H1 (cell line): Measurements from ENCODE around the gene TP53BP1. TPM values are rescaled to one million over a fixed set of nuclear protein-coding genes. Genes with fewer than 3 reads are reported as not detected.
A peak's percentile ranks its signal among the peaks of the same experiment; 100 is the strongest.

Experiments
- CTCF ChIA-PET: fragments of 300-600 bp; sonication (Branson Sonifier 250); formaldehyde crosslinking; loops from one replicate; lab custom pipeline; 2021; ENCODE audit not compliant: partially characterized antibody; lab: Charles Lee
- POLR2A ChIA-PET: fragments of 300-600 bp; sonication (Branson Sonifier 250); formaldehyde crosslinking; loops from one replicate; lab custom pipeline; 2021; ENCODE audit warnings: inconsistent platforms; ENCODE audit not compliant: partially characterized antibody; lab: Charles Lee
- DNase-seq, 2 experiments: peaks; one replicate each; pipeline versions ENCODE4 v3.0.0 to v3.0.0-alpha.2; 2010 to 2022; ENCODE audit warnings: low spot score in 2 of 2, low read depth in 1 of 2, mixed read lengths in 1 of 2
- FAIRE-seq: peaks from 2 replicates; lab custom pipeline; 2011; peaks lifted over from hg19 to GRCh38; lab: Jason Lieb, UNC
- H2AFZ ChIP-seq: 2 replicates; pipeline ENCODE4 v1.8.1; 2012; ENCODE audit warnings: low read length, inconsistent platforms
- H2AK5ac ChIP-seq: 2 replicates; pipeline ENCODE4 v1.6.1; 2013; ENCODE audit warnings: low read depth, low read length
- H2BK120ac ChIP-seq: replicated peaks from 2 replicates; pipeline ENCODE3; 2013; ENCODE audit warnings: low read depth, low read length, inconsistent platforms
- H2BK12ac ChIP-seq: 2 replicates; pipeline ENCODE4 v1.6.1; 2013; ENCODE audit warnings: low read depth, low read length
- H2BK15ac ChIP-seq: 2 replicates; pipeline ENCODE4 v1.6.1; 2013; ENCODE audit warnings: low read length
- H2BK20ac ChIP-seq: 2 replicates; pipeline ENCODE4 v1.6.1; 2013; ENCODE audit warnings: low read length
- H2BK5ac ChIP-seq: 2 replicates; pipeline ENCODE4 v1.6.1; 2013; ENCODE audit warnings: low read depth, low read length
- H3K14ac ChIP-seq: 2 replicates; pipeline ENCODE4 v1.6.1; 2013; ENCODE audit warnings: inconsistent platforms; ENCODE audit not compliant: insufficient read length
- H3K18ac ChIP-seq: 2 replicates; pipeline ENCODE4 v1.6.1; 2013; ENCODE audit warnings: low read length; ENCODE audit errors: extremely low read depth
- H3K23ac ChIP-seq: 2 replicates; pipeline ENCODE4 v1.6.1; 2013; ENCODE audit warnings: inconsistent platforms; ENCODE audit not compliant: insufficient read length
- H3K23me2 ChIP-seq: 2 replicates; pipeline ENCODE4 v1.6.1; 2013; ENCODE audit warnings: low read depth, low read length
- H3K27ac ChIP-seq: 2 replicates; pipeline ENCODE4 v1.6.1; 2011; ENCODE audit warnings: low read depth, low read length, inconsistent platforms
- H3K27me3 ChIP-seq, 4 experiments: replicated peaks in 1 of 4; 1 replicate in 1 of 4; 2 replicates in 3 of 4; pipeline versions ENCODE4 v1.6.1 to v1.8.1; 2011 to 2013; ENCODE audit warnings: low read length in 3 of 4, mild to moderate bottlenecking in 3 of 4, inconsistent platforms in 2 of 4, mixed read lengths in 2 of 4, moderate library complexity in 1 of 4; ENCODE audit not compliant: control insufficient read depth in 3 of 4, insufficient read depth in 3 of 4; ENCODE audit errors: extremely low read depth in 1 of 4
- H3K36me3 ChIP-seq, 4 experiments: 2 replicates each; pipeline versions ENCODE4 v1.6.1 to v1.8.1; 2011 to 2013; ENCODE audit warnings: mild to moderate bottlenecking in 4 of 4, low read length in 3 of 4, moderate library complexity in 2 of 4, control low read depth in 1 of 4, inconsistent platforms in 1 of 4; ENCODE audit not compliant: insufficient read depth in 4 of 4, control insufficient read depth in 2 of 4
- H3K4ac ChIP-seq: replicated peaks from 2 replicates; pipeline ENCODE3; 2013; ENCODE audit warnings: low read length, low read depth, mixed read lengths, inconsistent platforms; ENCODE audit not compliant: insufficient read length
- H3K4me1 ChIP-seq, 4 experiments: replicated peaks in 1 of 4; 1 replicate in 1 of 4; 2 replicates in 3 of 4; pipeline versions ENCODE4 v1.6.1 to v1.8.1; 2011 to 2013; ENCODE audit warnings: low read length in 3 of 4, inconsistent platforms in 2 of 4, mixed read lengths in 1 of 4; ENCODE audit not compliant: insufficient read depth in 4 of 4, control insufficient read depth in 3 of 4
- H3K4me2 ChIP-seq, 2 experiments: 2 replicates each; pipeline versions ENCODE4 v1.6.1 to v1.8.1; 2011 to 2013; ENCODE audit warnings: low read depth in 2 of 2, low read length in 2 of 2, control low read depth in 1 of 2, inconsistent platforms in 1 of 2, mild to moderate bottlenecking in 1 of 2; ENCODE audit not compliant: insufficient read depth in 1 of 2
- H3K4me3 ChIP-seq, 4 experiments: fragments of 200-600, 300-600 bp in 1 of 4; sonication (generic), shearing (Covaris generic), sonication (Bioruptor Twin) in 1 of 4; 2 replicates each; pipeline versions ENCODE4 v1.5.1 to v1.8.1; 2011 to 2016; ENCODE audit warnings: low read length in 4 of 4, low read depth in 3 of 4, control low read depth in 2 of 4, inconsistent platforms in 2 of 4, mild to moderate bottlenecking in 2 of 4, mixed read lengths in 1 of 4, moderate library complexity in 1 of 4; ENCODE audit not compliant: insufficient read depth in 2 of 4; ENCODE audit errors: extremely low read depth in 1 of 4
- H3K56ac ChIP-seq: replicated peaks from 2 replicates; pipeline ENCODE3; 2013; ENCODE audit warnings: low read depth, mild to moderate bottlenecking, mixed read lengths, low read length, inconsistent platforms; ENCODE audit not compliant: insufficient read length
- H3K79me1 ChIP-seq: 2 replicates; pipeline ENCODE4 v1.6.1; 2013; ENCODE audit warnings: low read depth, low read length, control low read depth
- H3K79me2 ChIP-seq, 2 experiments: 2 replicates each; pipeline versions ENCODE4 v1.6.1 to v1.8.1; 2012 to 2013; ENCODE audit warnings: low read length in 2 of 2, mild to moderate bottlenecking in 2 of 2, inconsistent platforms in 1 of 2; ENCODE audit not compliant: insufficient read depth in 2 of 2, control insufficient read depth in 1 of 2
- H3K9ac ChIP-seq, 4 experiments: replicated peaks in 1 of 4; 1 replicate in 1 of 4; 2 replicates in 3 of 4; pipeline versions ENCODE4 v1.6.1 to v1.8.1; 2011 to 2013; ENCODE audit warnings: low read depth in 3 of 4, low read length in 3 of 4, control low read depth in 2 of 4, mild to moderate bottlenecking in 2 of 4, moderate library complexity in 2 of 4, inconsistent platforms in 1 of 4; ENCODE audit errors: extremely low read depth in 1 of 4
- H3K9me3 ChIP-seq, 2 experiments: 2 replicates each; pipeline versions ENCODE4 v1.6.1 to v1.8.1; 2012 to 2013; ENCODE audit warnings: mild to moderate bottlenecking in 2 of 2, moderate library complexity in 2 of 2, control low read depth in 1 of 2, inconsistent platforms in 1 of 2, low read depth in 1 of 2, low read length in 1 of 2, mixed read lengths in 1 of 2; ENCODE audit not compliant: insufficient read depth in 2 of 2
- H4K20me1 ChIP-seq, 2 experiments: replicated peaks in 1 of 2; 2 replicates each; pipeline versions ENCODE3 to v1.8.1; 2011 to 2013; ENCODE audit warnings: inconsistent platforms in 2 of 2, low read length in 2 of 2, mild to moderate bottlenecking in 1 of 2; ENCODE audit not compliant: insufficient read depth in 2 of 2, control insufficient read depth in 1 of 2
- H4K5ac ChIP-seq: 2 replicates; pipeline ENCODE4 v1.6.1; 2013; ENCODE audit warnings: low read length, low read depth, mixed read lengths, inconsistent platforms; ENCODE audit not compliant: insufficient read length
- H4K8ac ChIP-seq: 2 replicates; pipeline ENCODE4 v1.8.0; 2013; ENCODE audit warnings: mild to moderate bottlenecking, moderate library complexity, low read length, inconsistent platforms; ENCODE audit not compliant: insufficient read depth; ENCODE audit errors: extremely low read depth
- H4K91ac ChIP-seq: replicated peaks from 2 replicates; pipeline ENCODE3; 2013; ENCODE audit warnings: low read length, mixed read lengths, inconsistent platforms; ENCODE audit not compliant: insufficient read length
- ASH2L ChIP-seq: fragments of 200-600, 300-600 bp; sonication (generic); IDR thresholded peaks from one replicate; pipeline ENCODE4 v1.7.1; 2017; ENCODE audit warnings: low read length
- EGR1 ChIP-seq: IDR thresholded peaks from 2 replicates; pipeline ENCODE4 v1.6.1; 2011; ENCODE audit warnings: low read depth, low read length, borderline replicate concordance
- GABPA ChIP-seq: IDR thresholded peaks from 2 replicates; pipeline ENCODE4 v1.6.1; 2011; ENCODE audit warnings: mild to moderate bottlenecking, low read length, moderate library complexity, borderline replicate concordance; ENCODE audit not compliant: insufficient read depth
- GTF2F1 ChIP-seq: IDR thresholded peaks from 2 replicates; pipeline ENCODE4 v1.6.1; 2012; ENCODE audit warnings: low read depth, low read length, improper control_type of control experiment, borderline replicate concordance
- NRF1 ChIP-seq: IDR thresholded peaks from 2 replicates; pipeline ENCODE4 v1.6.1; 2011; ENCODE audit warnings: mild to moderate bottlenecking, low read depth, low read length, improper control_type of control experiment
- POLR2AphosphoS5 ChIP-seq: IDR thresholded peaks from 2 replicates; pipeline ENCODE4 v1.6.1; 2011; ENCODE audit warnings: low read depth, low read length
- SUZ12 ChIP-seq: fragments of 200-600 bp; sonication (generic); IDR thresholded peaks from 2 replicates; pipeline ENCODE4 v1.6.1; 2012; ENCODE audit warnings: mild to moderate bottlenecking, inconsistent platforms, low read length, moderate library complexity, mixed read lengths
- WGBS, 2 experiments: shearing (Covaris generic) in 1 of 2; methylation state at CpG; one replicate each; pipeline versions ENCODE4 v1.1.6 to v1.1.7; 2013 to 2015; ENCODE audit warnings: low lambda C conversion rate in 2 of 2, mixed read lengths in 2 of 2, inconsistent platforms in 1 of 2, low coverage in 1 of 2, missing lambda C conversion rate in 1 of 2; ENCODE audit not compliant: insufficient replicate concordance in 2 of 2, insufficient coverage in 1 of 2, insufficient read length in 1 of 2; ENCODE audit errors: extremely low coverage in 1 of 2, missing lambda C conversion rate in 1 of 2; 5-methylcytosine and 5-hydroxymethylcytosine counted together
- polyA plus RNA-seq, 7 experiments: library from polyadenylated mRNA; depleted of rRNA in 3 of 7; stranded (reverse) in 5 of 7; unstranded in 2 of 7; fragments of >200 nt in 5 of 7; fragments of 200-250 nt in 2 of 7; gene quantifications; 1 replicate in 5 of 7; 2 replicates in 1 of 7; 4 replicates in 1 of 7; pipeline versions ENCODE4 v1.2.1 to v1.2.3, GENCODE V29; 2011 to 2013; ENCODE audit warnings: missing spikeins in 2 of 7, mixed read lengths in 2 of 7
- total RNA-seq: library from RNA; stranded (reverse); fragmentation: NEBNext Ultra II Directional; extraction: Animal tissue kit (Norgen Biotek cat#: 25700); gene quantifications from 2 replicates; pipeline ENCODE4 v1.2.1, GENCODE V29; 2021
- TF ChIP-seq, protein P1 (sequence below): IDR thresholded peaks from 2 replicates; pipeline ENCODE4 v1.6.1; 2011; ENCODE audit warnings: low read length, improper control_type of control experiment

Gene TP53BP1
- total and polyA plus RNA-seq, 2 of the 8 experiments (the other 6 are each of a cell fraction or from before 2014, with no cell fraction given), result 34.1 to 63.6 TPM

DNA sequence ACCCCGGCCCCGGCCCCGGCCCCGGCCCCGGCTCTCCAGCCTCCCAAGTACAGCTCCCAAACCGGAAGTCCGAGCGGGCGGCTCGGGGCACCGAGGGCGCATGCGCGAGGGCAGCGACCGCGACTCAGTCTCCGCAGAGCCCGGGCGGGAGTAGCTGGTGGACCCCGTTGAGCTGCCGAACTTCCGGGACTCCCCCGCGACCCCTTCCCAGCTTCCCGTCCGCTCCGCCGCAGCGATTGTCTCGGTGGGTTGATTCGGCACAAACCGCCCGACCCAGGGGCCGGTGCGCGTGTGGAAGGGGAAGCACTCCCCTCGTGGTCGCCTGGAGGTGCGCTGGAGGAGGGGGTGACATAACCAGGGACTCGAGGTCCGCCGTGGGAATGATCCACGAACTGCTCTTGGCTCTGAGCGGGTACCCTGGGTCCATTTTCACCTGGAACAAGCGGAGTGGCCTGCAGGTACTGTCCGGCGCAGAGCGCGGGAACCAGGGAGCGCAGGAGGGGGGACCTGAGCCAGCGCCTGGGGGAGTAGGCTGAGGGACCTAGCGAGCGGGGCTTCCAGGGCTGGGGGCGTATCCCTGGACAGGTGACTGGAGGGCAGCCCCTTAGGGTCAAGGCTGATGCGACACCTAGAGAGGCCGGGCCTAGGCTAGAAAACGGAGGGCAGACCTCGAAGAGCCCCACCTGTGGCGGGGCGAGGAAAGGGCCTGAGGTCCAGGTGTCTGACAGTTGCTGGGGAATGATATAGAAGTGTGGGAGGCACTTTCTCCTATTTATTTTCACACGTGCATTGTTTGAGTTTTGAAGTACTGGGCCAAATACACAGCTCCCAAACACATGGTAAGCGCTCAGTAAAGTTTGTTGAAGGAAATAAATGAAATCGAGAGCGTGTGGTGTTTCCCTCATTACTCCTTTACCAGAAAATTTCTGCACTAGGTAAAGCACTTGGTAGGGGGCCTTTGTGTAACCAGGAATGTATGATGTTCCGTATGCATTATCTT, 121.7 kb downstream of the TP53BP1 start, which contains the start of the genes TUBGCP4 and ZSCAN29:
Gene TUBGCP4 (plus strand): TSS at position 127 of the 1,000 bp plus-strand sequence. CDS start 254 bp downstream, at position 381.
Gene ZSCAN29 (minus strand): TSS at position 69 of the 1,000 bp plus-strand sequence. CDS start 1,130 bp downstream, outside the sequence.
- no peak within 1 kb of the TSS for H2AK5ac ChIP-seq
- H3K4ac ChIP-seq, result peak within 1 kb of the TSS; percentile 96
- FAIRE-seq (peak; percentile 24), DNase-seq (peak; percentile 73 to 93)
- H3K23ac ChIP-seq, result no peak within 1 kb of the TSS
- H3K27ac ChIP-seq, result peak within 1 kb of the TSS; percentile 75; the same call in 1 of the 2 replicates
- peak within 1 kb of the TSS; percentile 74 to 90 (median 86) for H3K9ac ChIP-seq
- peak within 1 kb of the TSS; percentile 65 for H3K18ac ChIP-seq
- peaks cover 5% of the 10 kb centered on the region; the same call in 1 of the 2 replicates for H3K23me2 ChIP-seq
- H3K4me3 ChIP-seq, result peak within 1 kb of the TSS; percentile 78 to 98 (median 88)
- H3K9me3 ChIP-seq, result no peaks in the 10 kb centered on the region
- peaks cover 3 to 27% (median 12%) of the 10 kb centered on the region in 4 experiments for H3K36me3 ChIP-seq
- ChIA-PET POLR2A (interaction anchor here (0.7 to 2.4 kb wide), 6 partner anchors 12 to 142 kb away, joined by 3 to 26 read pairs (median 3); no protein-coding TSS in a partner anchor), CTCF (interaction anchor here (0.6 to 1.6 kb wide), 12 partner anchors 7 to 171 kb away, joined by 3 to 11 read pairs (median 3); partner anchors contain the start of gene MAP1A)
- peak within 1 kb of the TSS; percentile 52 for H3K56ac ChIP-seq
- no peaks in the 10 kb centered on the region for H3K27me3 ChIP-seq
- no peak within 1 kb of the TSS for H3K14ac ChIP-seq
- H3K79me2 ChIP-seq, result peaks cover 4 to 39% of the 10 kb centered on the region in 2 experiments; a peak in 3 of 4 replicates
- peak within 1 kb of the TSS; percentile 52 for H4K91ac ChIP-seq
- peaks cover 11% of the 10 kb centered on the region for H3K79me1 ChIP-seq
- H2BK12ac ChIP-seq, result no peak within 1 kb of the TSS
- H3K4me2 ChIP-seq, result peak within 1 kb of the TSS; percentile 77 to 95
- peak within 1 kb of the TSS; percentile 72 for H4K5ac ChIP-seq
- peak within 1 kb of the TSS; percentile 90; the same call in 1 of the 2 replicates for H4K8ac ChIP-seq
- peak within 1 kb of the TSS; percentile 82 for H2AFZ ChIP-seq
- H3K4me1 ChIP-seq, result peaks cover 2 to 12% (median 3%) of the 10 kb centered on the region in 4 experiments; a peak in 6 of 7 replicates
- WGBS, 2 experiments, result 3% methylated on average over 63 of the region's 66 CpGs; no CpG with 5 or more reads in 1 of the 2 experiments
- peak within 1 kb of the TSS; percentile 61; the same call in 1 of the 2 replicates for H2BK5ac ChIP-seq
- peaks cover 6 to 8% of the 10 kb centered on the region in 2 experiments for H4K20me1 ChIP-seq
- H2BK120ac ChIP-seq, result no peak within 1 kb of the TSS
- no peak within 1 kb of the TSS; the same call in 1 of the 2 replicates for H2BK15ac ChIP-seq
- H2BK20ac ChIP-seq, result no peak within 1 kb of the TSS
- TF ChIP-seq GTF2F1 (no peak), SUZ12 (no peak), NRF1 (peak; percentile 72), GABPA (peak; percentile 77; the same call in 1 of the 2 replicates), POLR2AphosphoS5 (no peak), ASH2L (peak; percentile 84), EGR1 (no peak; the same call in 1 of the 2 replicates)
- TF ChIP-seq, protein P1, sequence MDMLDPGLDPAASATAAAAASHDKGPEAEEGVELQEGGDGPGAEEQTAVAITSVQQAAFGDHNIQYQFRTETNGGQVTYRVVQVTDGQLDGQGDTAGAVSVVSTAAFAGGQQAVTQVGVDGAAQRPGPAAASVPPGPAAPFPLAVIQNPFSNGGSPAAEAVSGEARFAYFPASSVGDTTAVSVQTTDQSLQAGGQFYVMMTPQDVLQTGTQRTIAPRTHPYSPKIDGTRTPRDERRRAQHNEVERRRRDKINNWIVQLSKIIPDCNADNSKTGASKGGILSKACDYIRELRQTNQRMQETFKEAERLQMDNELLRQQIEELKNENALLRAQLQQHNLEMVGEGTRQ, result no peak
